CD4-positive, alpha-beta T cell treated with Interleukin-2 at 100 ng/mL for 4 hours (primary cell): Measurements from ENCODE around the gene TNXB.
"Not testable (repeated sequence)": the region's sequence is repeated elsewhere in the genome, so short reads cannot be mapped to it uniquely, and the experiment has no call there.

ENCODE experiments used
- DNase-seq: peaks from one replicate; pipeline ENCODE4 v3.0.0-alpha.2; 2020; ENCODE audit warnings: low spot score

The TNXB gene

DNA sequence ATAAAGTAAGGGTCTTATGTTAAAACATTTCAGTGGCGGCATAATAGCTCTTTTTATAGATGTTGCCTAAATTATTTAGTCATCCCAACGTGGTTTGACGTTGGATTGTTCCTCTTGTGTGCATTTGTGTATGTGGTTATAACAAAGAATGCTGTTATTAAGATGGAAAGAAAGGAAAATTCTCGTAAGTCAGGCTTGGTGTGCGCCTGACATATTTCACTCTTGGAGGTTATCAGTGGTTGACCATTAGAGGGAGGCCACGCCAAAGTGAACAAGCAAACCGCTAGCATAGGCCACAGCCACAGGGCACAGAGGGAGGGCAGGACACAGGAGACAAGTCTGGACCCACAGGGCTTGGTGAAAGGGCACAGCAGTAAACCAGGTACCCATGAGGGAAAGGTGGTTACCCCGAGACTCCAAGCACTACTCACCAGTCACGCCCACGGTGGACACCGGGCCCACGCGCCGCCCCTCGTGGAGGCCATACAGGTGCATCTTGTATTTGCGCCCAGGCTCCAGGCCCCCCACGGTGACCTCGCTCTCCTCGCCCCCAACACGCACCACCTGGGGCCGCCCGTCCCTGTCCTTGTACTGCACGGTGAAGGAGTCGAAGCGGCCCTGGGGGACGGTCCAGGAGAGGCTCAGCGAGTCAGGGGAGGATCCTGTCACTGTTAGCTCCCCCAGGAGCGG is 48.0 kb downstream of the TNXB start:
- no peak for DNase-seq

DNA sequence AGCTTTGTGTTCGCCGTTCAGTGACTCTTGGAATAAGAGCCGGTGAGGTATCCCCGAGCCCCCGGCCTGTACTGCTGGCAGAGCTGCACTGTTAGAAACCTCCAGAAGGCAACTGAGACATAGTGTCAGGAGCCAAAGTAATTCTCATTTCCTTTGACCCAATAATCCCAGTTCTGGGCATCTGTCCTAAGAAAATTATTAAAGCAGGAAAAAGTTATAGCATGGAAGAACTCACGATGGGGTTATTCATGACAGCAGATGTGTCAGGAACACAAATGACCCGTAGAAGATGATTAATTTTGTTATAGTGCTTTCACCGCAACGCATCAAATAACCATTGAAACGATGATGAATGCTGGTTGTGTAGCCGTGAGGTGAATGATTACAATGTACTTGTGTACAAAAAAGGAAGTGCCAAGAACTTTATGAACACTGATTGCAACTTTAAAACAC is 50.6 kb downstream of the TNXB start:
- DNase-seq, result no peak

DNA sequence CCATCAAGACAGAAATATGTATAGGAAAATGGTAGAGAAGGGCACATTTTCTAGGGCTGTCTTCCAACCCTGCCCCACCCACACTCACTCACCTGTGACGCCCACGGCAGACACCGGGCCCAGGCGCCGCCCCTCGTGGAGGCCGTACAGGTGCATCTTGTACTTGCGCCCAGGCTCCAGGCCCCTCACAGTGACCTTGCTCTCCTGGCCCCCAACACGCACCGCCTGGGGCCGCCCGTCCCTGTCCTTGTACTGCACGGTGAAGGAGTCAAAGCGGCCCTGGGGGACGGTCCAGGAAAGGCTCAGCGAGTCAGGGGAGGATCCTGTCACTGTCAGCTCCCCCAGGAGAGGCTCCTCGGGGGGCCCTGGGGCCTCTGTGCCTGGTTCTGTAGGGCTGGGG is 51.2 kb downstream of the TNXB start:
- DNase-seq, result no peak

DNA sequence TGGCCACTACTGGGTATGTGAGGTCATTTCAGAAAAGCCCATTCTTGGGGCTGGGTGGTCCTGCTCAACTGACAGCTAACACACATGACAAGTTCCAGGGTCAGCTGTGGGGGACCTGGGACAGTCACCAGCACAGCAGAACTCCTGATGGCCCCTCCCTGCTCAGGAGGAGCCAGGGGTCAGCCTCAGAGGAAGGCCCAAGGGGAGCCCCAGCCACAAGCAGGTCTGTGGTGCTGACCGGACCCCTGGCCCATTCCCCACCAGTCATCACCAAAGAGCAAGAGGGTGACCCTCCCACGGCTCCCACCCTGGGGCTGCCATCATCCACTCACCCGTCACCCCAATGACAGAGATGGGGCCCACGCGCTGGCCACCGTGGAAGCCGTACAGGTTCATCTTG is 52.9 kb downstream of the TNXB start:
- no peak for DNase-seq

DNA sequence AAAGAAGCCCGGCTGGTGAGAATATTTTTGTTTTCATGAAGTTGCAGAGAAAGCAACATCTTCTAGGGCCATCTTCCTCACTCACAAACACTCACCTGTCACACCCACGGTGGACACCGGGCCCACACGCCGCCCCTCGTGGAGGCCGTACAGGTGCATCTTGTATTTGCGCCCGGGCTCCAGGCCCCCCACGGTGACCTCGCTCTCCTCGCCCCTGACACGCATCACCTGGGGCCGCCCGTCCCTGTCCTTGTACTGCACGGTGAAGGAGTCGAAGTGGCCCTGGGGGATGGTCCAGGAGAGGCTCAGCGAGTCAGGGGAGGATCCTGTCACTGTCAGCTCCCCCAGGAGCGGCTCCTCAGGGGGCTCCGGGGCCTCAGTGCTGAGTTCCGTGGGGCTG is 53.4 kb downstream of the TNXB start:
- DNase-seq, result not testable (repeated sequence)

DNA sequence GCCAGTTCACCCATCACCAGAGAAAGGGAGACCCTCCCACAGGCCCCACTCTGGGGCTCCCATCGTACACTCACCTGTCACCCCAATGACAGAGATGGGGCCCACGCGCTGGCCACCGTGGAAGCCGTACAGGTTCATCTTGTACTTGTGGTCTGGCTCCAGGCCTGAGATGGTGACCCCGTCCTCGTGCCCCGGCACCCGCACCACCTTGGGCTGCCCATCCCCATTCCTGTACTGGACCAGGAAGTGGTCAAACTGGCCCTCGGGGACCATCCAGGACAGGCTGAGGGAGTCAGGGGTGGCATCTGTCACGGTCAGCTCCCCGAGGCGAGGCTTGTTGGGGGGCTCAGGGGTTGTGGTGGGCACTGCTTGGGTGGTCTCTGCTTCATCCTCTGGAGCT is 55.8 kb downstream of the TNXB start:
- not testable (repeated sequence) for DNase-seq

DNA sequence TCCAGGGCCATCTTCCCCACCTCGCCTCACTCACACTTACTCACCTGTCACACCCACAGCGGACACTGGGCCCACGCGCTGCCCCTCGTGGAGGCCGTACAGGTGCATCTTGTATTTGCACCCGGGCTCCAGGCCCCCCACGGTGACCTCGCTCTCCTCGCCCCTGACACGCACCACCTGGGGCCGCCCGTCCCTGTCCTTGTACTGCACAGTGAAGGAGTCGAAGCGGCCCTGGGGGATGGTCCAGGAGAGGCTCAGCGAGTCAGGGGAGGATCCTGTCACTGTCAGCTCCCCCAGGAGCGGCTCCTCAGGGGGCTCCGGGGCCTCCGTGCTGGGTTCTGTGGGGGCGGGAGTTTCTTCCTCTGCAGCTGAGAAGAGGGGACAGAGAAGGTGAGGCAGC is 56.5 kb downstream of the TNXB start:
- not testable (repeated sequence) for DNase-seq

DNA sequence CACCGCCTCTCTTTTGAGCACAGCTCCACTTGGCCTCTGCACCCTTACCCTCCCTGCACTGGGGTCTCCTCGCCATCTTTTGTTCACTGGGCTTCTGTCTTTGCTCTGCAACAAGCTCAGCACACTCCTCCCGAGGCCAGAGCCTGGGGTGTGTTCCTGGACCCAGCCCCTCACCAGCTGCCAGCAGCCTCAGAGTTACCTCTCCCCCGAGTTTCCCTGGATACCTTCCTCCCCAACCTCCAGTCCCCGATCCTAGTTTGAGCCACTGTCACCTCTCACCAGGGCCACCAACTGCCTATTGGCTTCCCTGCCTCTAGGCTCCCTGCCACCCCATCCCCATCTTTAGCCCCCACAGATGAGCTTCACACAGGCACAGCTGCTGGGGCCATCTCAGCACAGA is 58.6 kb downstream of the TNXB start:
- no peak for DNase-seq

DNA sequence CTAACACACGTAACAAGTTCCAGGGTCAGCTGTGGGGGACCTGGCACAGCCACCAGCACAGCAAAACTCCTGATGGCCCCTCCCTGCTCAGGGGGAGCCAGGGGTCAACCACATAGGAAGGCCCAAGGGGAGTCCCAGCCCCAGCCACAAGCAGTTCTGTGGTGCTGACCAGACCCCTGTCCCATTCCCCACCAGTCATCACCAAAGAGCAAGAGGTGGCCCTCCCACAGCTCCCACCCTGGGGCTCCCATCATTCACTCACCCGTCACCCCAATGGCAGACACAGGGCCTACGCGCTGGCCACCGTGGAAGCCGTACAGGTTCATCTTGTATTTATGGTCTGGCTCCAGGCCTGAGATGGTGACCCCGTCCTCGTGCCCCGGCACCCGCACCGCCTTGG is 59.4 kb downstream of the TNXB start:
- not testable (repeated sequence) for DNase-seq

DNA sequence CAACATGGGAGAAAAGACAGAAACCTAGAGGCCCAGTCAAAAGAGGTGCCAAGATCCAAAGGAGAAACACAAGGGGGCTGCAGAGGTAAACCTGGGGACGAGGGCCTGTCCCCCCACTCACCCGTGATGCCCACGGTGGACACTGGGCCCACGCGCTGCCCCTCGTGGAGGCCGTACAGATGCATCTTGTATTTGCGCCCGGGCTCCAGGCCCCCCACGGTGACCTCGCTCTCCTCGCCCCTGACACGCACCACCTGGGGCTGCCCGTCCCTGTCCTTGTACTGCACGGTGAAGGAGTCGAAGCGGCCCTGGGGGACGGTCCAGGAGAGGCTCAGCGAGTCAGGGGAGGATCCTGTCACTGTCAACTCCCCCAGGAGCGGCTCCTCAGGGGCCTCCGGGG is 60.0 kb downstream of the TNXB start:
- not testable (repeated sequence) for DNase-seq

DNA sequence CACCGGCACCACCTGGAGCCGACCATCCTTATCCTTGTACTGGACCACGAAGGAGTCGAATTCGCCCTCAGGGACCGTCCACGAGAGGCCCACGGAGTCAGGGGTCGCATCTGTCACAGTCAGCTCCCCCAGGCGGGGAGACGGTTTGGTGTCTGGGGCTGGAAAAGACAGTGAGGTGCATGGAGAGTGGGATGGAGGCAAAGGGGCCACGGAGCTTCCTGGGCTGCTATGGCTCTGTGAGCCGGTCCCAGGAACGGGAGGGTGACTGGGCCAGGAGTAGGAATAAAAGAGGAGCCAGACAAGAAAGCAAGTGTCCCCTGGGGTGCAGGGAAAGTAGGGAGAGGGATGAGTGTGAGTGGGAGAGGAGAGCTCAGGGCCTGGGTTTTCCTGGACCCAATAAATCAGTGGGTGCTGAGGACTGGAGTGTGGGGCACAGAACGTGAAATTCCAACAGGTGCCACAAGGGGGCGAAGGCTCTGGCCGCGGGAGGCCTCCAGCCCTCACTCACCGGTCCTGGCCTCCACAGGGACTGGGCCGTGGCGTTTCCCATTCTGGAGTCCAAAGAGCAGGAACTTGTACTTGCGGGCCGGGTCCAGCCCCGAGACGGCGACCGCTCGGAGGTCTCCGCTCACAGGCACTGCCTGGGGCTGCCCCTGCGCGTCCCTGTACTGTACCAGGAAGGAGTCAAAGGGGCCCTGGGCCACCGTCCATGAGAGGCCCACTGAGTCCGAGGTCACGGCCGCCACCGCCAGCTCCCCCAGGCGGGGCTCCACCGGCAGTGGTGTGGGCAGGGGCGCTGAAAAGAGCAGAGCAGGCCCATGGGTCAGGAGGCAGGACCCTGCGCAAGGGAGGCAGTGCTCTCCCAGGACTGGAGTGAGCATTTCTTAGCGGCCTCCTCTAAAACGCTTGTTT is 61.0 kb downstream of the TNXB start:
- peak; percentile 69 for DNase-seq

DNA sequence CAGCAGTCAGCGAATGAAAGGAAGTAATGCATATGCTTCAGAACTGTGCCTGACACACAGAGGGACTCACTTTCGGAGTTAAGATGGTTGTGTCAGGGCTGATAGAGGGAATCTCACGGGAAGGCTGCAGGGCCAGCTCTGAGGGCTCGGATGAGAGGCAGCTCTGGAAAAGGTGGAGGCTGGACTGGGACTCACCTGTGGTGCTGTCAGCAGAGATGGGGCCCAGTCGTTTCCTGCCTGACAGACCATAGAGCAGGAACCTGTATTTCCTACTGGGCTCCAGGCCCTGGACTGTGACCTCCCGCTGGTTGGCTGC is 61.6 kb downstream of the TNXB start:
- no peak for DNase-seq

DNA sequence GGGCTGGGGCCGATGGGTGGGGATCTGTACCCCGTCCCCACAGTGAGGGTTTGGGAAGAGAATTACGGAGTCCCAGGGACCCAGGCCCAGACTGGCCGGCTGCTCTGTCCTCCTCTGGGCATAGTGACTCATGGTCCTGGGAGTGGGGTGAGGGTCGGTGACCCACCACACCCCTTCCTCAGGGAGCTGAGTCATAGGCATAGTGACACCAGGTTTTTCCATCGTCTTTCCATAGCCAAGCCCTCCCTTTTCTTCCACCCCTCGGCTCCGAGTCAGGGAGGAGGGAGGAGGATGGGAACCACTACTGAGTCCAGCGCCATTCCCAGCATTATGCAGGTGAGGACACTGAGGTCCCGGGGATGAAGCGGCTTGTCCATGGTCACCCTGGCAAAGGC is 62.1 kb downstream of the TNXB start:
- DNase-seq, result no peak

DNA sequence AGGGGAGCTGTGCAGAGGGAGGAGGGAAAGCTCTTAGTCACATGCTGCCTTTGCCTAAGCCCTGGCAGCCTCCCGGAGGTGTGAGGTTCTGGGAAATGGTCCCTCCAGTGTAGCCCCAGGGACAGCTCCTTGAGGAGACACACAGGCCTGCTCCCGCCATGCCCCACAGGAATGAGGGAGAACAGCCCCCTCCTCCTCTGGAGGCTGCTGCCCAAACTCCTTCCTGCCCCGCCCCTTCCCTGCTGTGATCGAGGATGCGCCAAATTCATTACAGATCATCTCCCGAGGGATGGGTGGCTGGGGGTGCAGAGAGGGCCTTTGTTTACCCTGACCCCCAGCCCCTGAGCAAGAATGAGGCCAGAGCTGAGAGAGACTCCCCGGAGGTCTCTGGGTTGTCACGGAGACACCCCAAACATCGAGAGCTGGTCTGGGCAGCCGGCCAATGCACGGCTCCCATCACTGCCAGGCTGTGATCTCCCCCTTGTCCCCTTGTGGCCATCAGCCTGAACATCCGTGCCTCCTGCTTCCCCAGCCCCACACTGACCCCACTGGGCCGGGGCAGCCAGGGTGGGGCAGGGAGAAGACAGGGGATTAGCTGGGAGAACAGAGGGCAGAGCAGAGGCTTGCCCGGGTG is 62.6 kb downstream of the TNXB start:
- DNase-seq, result no peak

DNA sequence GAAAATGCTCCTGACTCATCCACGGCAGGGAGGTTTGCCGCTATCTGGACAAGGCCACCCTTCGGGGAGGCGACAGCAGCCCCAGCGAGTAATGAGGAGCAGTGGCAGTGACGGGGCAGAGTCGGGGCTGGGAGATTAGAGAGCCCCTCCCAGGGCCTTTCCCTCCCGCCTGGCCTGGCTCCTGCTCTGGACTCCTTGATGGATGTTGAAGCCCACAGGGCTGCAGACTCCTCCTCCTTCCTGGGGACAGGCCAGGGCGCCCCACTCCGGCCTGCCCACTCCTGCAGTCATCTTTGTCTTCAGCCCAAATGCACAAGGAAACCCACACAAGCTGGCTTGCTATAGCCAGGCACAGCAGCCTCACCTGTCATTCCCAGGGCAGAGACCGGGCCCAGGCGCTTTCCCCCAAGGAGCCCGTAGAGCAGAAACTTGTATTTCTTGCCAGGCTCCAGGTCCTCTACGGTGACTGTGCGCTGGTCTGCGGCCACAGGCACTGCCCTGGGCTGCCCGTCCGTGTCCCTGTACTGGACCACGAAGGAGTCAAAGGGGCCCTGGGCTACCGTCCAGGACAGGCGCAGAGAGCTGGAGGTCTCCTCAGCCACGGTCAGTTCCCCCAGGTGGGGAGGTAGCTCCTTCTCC is 63.2 kb downstream of the TNXB start:
- DNase-seq, result no peak

DNA sequence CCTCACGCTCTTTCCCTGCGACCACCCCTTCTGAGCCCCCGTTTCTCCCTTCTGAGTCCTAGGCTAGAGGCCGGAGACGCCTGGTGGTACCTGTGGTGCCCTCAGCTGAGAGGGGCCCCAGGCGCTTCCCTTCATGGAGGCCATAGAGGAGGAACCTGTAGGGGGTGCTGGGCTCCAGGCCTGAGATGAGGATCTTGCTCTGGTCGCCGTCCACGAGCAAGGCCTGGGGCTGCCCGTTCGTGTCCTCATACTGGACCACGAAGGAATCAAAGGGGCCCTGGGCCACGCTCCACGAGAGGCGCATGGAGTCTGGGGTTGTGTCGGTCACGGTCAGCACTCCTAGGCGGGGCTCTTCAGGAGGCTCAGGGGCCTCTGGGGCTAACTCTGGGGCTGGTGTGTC is 64.2 kb downstream of the TNXB start:
- DNase-seq, result not testable (repeated sequence)

DNA sequence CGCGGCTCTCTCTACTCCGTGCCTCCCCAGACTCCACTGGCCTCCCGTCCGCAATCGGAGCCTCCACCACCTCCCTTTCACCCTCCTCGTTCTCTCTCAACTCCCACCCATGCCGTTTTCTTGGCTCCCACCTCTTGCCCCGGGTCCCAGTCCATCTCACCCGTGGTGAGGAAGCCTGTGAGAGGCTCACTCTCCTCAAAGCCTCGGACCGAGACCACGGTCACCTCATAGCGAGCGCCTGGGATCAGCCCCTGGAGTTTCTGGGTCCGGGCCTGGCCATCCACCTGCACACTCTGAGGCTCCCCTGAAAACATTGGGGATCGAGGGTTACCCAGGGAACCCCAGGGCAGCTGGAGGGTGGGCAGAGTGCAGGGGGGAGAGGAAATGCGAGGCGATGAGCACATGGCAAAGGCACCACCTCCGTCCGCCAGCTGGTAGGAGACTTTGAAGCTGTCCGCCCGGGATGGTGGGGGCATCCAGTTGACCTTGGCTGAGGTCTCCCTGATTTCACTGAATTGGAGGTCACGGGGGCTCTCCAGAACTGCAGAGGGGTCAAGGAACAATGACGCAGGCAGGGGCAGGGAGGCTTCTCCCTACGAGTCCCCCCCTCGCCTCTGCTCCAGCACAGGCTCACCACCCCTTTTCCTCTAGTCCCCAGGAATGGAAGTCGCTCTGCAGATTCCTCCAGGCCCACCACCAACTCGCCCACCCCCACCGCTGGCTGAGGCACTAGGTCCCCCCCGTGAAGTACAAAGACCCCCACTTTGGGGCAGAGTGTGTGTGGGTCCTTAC is 65.4 kb downstream of the TNXB start:
- not testable (repeated sequence) for DNase-seq

DNA sequence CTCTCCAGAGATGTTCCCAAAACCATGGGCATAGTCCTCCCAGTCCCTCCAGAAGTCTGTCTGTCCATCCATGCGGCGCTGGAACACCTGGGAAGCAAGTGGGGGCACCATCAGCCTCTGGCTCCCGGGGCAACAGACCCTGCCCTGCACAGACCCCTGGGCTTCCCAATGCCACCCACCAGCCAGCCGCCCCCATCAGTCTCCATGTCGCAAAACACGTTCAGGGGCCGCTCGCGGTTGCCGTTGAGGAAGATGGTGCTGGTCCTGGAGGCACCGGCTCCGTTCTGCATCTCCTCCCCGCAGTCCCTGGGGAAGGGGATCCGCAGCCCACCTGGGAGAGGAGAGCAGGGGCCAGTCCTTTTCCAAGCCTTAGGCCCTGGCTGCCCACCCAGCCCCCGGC is 66.9 kb downstream of the TNXB start:
- not testable (repeated sequence) for DNase-seq

DNA sequence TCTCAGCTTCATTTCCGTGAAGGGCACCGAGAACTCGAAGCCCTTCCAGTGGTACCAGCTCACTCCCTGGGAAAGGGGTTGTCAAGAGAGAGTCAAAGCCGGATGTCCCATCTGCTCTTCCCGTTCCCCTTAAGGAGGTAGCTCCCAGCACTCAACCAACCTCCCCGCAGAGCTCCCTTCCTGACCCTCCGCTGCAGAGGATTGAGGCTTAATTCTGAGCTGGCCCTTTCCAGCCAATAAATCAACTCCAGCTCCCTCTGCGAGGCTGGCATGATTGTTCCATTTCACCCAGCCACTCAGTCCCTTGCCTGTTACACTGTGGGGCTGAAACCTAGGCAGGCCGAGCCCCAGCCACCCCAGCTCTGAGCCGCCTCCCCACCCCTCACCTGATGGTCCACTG is 67.8 kb downstream of the TNXB start:
- not testable (repeated sequence) for DNase-seq

DNA sequence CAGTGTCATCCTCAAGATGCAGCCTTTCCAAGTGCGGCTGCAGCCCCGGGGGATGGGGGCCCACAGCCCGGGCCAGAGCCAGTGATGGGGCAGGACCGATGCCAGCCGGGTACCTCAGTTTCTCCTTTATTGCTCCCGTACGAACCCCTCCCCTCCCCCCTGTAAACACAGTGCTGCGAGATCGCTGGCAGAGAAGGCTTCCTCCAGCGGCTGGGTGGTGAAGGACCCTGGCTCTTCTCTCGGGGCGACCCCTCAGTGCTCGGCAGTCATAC is 68.2 kb downstream of the TNXB start:
- DNase-seq, result not testable (repeated sequence)

DNA sequence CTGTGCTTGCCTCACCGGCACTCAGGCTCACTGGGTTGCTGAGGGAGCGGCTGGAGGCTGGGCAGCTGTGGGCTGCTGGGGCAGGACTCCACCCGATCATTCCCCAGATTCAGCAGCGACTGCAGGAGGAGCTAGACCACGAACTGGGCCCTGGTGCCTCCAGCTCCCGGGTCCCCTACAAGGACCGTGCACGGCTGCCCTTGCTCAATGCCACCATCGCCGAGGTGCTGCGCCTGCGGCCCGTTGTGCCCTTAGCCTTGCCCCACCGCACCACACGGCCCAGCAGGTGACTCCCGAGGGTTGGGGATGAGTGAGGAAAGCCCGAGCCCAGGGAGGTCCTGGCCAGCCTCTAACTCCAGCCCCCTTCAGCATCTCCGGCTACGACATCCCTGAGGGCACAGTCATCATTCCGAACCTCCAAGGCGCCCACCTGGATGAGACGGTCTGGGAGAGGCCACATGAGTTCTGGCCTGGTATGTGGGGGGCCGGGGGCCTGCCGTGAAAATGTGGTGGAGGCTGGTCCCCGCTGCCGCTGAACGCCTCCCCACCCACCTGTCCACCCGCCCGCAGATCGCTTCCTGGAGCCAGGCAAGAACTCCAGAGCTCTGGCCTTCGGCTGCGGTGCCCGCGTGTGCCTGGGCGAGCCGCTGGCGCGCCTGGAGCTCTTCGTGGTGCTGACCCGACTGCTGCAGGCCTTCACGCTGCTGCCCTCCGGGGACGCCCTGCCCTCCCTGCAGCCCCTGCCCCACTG is 68.7 kb downstream of the TNXB start:
- not testable (repeated sequence) for DNase-seq
